Natural killer cell treated with Interleukin-12 subunit alpha and Interleukin-12 subunit beta and Interleukin-15 and Interleukin-18, amount 100 ng/mL, for 72 hours (primary cell): ENCODE data around the gene ZCCHC24. TPM values are rescaled to one million over a fixed set of nuclear protein-coding genes. Genes with fewer than 3 reads are reported as not detected.
"Not testable (repeated sequence)": the region's sequence is repeated elsewhere in the genome, so short reads cannot be mapped to it uniquely, and the experiment has no call there.

Experiments
- ATAC-seq, 2 donors: fragments of 150-1000 bp; cut with Tn5 transposase in 1 of 2; sonication (Bioruptor Pico), chemical (Tn5 transposase) in 1 of 2; 2 replicates each; pipeline ENCODE4 v1.10.0; 2021
- DNase-seq: peaks from one replicate; pipeline ENCODE4 v3.0.0; 2022; ENCODE audit warnings: low spot score
- H3K27ac Mint-ChIP-seq, 2 donors: 1 replicate in 1 of 2; 2 replicates in 1 of 2; pipeline ENCODE4 v1.8.0; 2022; ENCODE audit warnings: mixed read lengths in 2 of 2, mild to moderate bottlenecking in 1 of 2, moderate library complexity in 1 of 2
- H3K27me3 Mint-ChIP-seq, 2 donors: 1 replicate in 1 of 2; 2 replicates in 1 of 2; pipeline ENCODE4 v1.8.0; 2022; ENCODE audit warnings: mixed read lengths in 2 of 2
- H3K36me3 Mint-ChIP-seq: one replicate; pipeline ENCODE4 v1.8.0; 2022; ENCODE audit warnings: mixed read lengths
- H3K4me1 Mint-ChIP-seq, 2 donors: 1 replicate in 1 of 2; 2 replicates in 1 of 2; pipeline ENCODE4 v1.8.0; 2022; ENCODE audit warnings: low read depth in 2 of 2, mixed read lengths in 2 of 2, mild to moderate bottlenecking in 1 of 2
- H3K4me3 Mint-ChIP-seq: one replicate; pipeline ENCODE4 v1.8.0; 2022; ENCODE audit warnings: mixed read lengths
- H3K9me3 Mint-ChIP-seq: 2 replicates; pipeline ENCODE4 v1.8.0; 2022; ENCODE audit warnings: mixed read lengths
- total RNA-seq, 2 donors: library from RNA; stranded (reverse); gene quantifications; one replicate each; pipeline ENCODE4 v1.2.3, GENCODE V29; 2022

ZCCHC24 gene
- total RNA-seq, 2 donors from 2014 or later = 0.73 to 1.3 TPM

- peak overlapping the region; percentile 94 for H3K4me3 Mint-ChIP-seq
- no peaks in the 10 kb centered on the region for H3K27me3 Mint-ChIP-seq
- DNase-seq = peak; percentile 92
- H3K9me3 Mint-ChIP-seq = no peaks in the 10 kb centered on the region
- peaks cover 14% of the 10 kb centered on the region for H3K36me3 Mint-ChIP-seq
- peak overlapping the region; percentile 92 to 98 for H3K27ac Mint-ChIP-seq
- peaks cover 43 to 46% of the 10 kb centered on the region in 2 donors for H3K4me1 Mint-ChIP-seq
- ATAC-seq = peak; percentile 74 to 81
Observed at GRCh38 chr10:79347894-79348639, 97.4 kb downstream of the ZCCHC24 start.

GRCh38 chr10:79347226-79347893, 98.1 kb downstream of the ZCCHC24 start, which contains the start of gene PPIF:
PPIF (plus strand) TSS chr10:79347469; CDS start chr10:79347549, 80 bp downstream.
- no peaks in the 10 kb centered on the region for H3K9me3 Mint-ChIP-seq
- ATAC-seq = peak; percentile 90 to 94
- H3K4me1 Mint-ChIP-seq = peaks cover 41 to 44% of the 10 kb centered on the region in 2 donors
- peaks cover 12% of the 10 kb centered on the region for H3K36me3 Mint-ChIP-seq
- peak within 1 kb of the TSS; percentile 92 to 98 for H3K27ac Mint-ChIP-seq
- H3K27me3 Mint-ChIP-seq = no peaks in the 10 kb centered on the region
- peak within 1 kb of the TSS; percentile 94 for H3K4me3 Mint-ChIP-seq
- DNase-seq = peak; percentile 96

DNA sequence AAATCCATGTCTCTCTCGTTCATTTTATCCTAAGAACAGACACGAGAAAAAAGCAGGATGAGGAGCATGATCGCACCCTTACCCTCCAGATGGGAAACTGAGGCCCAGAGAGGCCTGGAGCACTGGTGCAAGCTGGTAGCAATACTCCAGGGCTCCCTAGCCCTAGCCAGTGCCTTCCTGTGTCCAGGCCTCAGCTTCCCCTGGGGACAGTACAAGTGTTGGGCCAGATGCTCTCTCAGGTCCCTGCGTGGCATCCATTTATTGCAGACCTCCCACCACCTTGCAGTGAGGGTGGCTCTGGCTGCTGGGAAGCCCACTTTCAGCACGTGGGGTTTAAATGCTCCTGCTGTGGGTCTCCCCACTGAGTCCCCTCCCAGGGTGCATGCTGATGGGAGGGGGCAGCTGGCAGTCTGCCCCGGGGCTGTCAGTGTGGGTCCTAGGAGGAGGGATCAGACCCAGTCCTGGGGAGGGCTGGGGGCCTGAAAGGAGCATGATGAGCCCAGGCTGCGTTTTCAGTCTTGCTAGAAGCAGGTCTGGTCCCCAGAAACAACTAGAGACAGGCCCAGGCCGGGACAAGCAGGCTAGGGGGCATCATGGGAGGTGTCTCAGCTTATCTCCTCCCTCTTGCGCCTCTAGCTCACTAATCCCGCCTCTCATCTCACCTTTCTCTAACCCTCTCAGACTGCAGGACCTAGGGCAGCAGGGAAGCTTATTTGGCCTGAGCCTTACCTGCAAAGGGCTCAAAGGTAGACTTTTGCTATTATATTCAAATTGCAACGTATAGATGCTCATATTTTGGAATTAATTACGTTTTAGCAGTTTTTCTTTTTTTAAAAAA, 98.8 kb downstream of the ZCCHC24 start:
- Mint-ChIP-seq H3K27ac (peak overlapping the region; percentile 35 to 92), H3K4me1 (peaks cover 41 to 44% of the 10 kb centered on the region in 2 donors), H3K4me3 (peak overlapping the region; percentile 70), H3K27me3 (no peaks in the 10 kb centered on the region), H3K9me3 (no peaks in the 10 kb centered on the region), H3K36me3 (peaks cover 12% of the 10 kb centered on the region)
- DNase-seq (no peak), ATAC-seq (no peak)

DNA sequence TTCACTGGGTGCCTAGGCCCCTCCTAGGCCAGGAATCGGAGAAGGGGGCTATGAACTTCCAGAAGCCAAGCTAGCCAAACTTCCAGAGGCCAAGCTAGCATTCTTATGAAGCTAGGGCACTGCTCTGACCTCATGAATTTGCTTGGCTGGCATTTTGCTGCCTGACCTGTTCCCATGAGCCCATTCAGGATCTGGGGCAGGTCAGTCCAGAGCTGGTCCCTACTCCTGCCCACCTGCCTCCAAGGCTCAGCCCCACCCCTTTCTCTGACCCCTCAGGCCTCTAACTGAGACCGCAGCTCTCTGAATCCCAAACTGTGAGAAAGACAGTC, 99.4 kb downstream of the ZCCHC24 start:
- no peaks in the 10 kb centered on the region for H3K9me3 Mint-ChIP-seq
- no peak overlapping the region for H3K4me3 Mint-ChIP-seq
- no peak overlapping the region for H3K27ac Mint-ChIP-seq
- H3K36me3 Mint-ChIP-seq = peaks cover 12% of the 10 kb centered on the region
- no peak for DNase-seq
- H3K4me1 Mint-ChIP-seq = peaks cover 41 to 44% of the 10 kb centered on the region in 2 donors
- H3K27me3 Mint-ChIP-seq = no peaks in the 10 kb centered on the region
- no peak for ATAC-seq

DNA sequence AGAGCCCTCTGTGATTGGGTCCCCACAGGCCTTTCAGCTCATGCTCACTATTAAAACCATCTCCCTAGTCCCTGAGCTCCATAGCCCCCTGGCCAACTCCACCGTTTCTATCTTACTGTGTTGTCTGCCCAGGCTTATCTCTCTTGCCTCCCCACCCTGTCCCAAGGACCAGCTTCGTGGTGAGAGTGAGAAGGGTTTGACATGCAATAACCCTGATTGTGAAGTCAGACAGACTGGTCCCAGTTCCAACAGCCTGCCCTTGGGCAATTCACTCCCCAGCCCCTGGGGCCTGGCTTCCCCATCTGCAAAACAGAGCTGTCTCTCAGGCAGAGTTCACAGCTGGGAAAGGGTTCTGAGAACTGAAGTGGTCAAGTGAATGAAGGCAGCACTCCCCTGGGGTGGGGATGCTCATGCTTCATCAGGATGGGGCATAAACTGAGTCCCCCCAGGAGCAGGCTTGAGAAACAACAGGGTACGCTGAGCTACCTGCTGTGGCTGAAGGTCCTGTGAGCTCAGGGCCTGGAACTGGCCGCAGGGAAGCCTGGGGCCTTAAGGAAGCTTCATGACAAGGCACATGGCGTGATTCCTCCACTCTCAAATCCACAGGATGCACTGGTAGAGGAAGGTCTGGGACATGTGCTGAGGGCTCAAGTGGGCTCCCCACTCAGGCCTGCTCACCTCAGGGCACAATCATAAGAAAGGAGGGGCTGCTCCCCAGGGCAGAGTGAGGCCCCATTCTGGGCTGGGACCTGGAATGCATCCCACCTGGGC, 100.0 kb downstream of the ZCCHC24 start:
- Mint-ChIP-seq H3K4me1 (peaks cover 41 to 48% of the 10 kb centered on the region in 2 donors), H3K9me3 (no peaks in the 10 kb centered on the region), H3K4me3 (peak overlapping the region; percentile 31), H3K27me3 (no peaks in the 10 kb centered on the region), H3K36me3 (peaks cover 12% of the 10 kb centered on the region), H3K27ac (peak overlapping the region; percentile 60 to 80)
- DNase-seq (peak; percentile 66), ATAC-seq (peak; percentile 6 to 16)

DNA sequence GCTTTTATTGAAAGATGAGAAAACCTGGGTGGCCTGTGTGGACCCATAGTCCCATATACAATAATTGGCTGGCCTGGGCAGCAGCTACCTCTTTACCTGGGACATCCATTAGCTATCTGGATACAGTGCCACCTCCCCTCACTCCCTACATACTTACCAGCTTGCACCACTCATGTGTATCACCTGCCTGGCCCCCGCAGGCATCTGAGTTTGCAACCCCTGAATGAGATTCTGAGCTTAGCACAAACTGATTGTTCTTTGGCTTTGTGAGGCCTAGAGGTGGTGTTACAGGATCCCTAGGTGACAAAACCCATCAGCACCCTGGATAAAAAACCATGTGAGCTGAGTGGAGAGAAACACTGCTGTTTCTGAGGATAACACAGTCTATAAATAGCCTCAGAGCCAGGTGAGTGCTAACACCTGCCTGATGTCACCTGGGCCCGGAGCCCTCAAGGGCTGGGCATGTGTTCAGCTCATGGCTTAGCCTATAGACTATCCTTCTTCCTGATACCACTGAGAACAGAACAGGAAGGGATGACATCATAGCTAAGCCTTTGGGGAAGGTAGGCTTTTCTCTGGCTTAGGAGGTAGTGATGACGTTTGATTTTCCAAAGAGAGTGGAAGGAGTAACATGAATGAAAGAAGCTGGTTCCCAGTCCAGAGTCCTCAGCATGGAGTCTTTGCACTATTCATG, 100.8 kb downstream of the ZCCHC24 start:
- ATAC-seq (no peak), DNase-seq (no peak)
- peak overlapping the region; percentile 60 to 80 for H3K27ac Mint-ChIP-seq
- H3K4me3 Mint-ChIP-seq = peak overlapping the region; percentile 31
- H3K27me3 Mint-ChIP-seq = no peaks in the 10 kb centered on the region
- peaks cover 35 to 41% of the 10 kb centered on the region in 2 donors for H3K4me1 Mint-ChIP-seq
- no peaks in the 10 kb centered on the region for H3K9me3 Mint-ChIP-seq
- peaks cover 7% of the 10 kb centered on the region for H3K36me3 Mint-ChIP-seq

- peaks cover 22 to 28% of the 10 kb centered on the region in 2 donors for H3K4me1 Mint-ChIP-seq
- H3K4me3 Mint-ChIP-seq = no peak overlapping the region
- H3K36me3 Mint-ChIP-seq = no peaks in the 10 kb centered on the region
- H3K9me3 Mint-ChIP-seq = no peaks in the 10 kb centered on the region
- H3K27me3 Mint-ChIP-seq = no peaks in the 10 kb centered on the region
- DNase-seq (no peak), ATAC-seq (no peak)
- peak overlapping the region in 1 of 2 donors; percentile 80 for H3K27ac Mint-ChIP-seq
Observed at GRCh38 chr10:79342811-79343561, 102.4 kb downstream of the ZCCHC24 start.

DNA sequence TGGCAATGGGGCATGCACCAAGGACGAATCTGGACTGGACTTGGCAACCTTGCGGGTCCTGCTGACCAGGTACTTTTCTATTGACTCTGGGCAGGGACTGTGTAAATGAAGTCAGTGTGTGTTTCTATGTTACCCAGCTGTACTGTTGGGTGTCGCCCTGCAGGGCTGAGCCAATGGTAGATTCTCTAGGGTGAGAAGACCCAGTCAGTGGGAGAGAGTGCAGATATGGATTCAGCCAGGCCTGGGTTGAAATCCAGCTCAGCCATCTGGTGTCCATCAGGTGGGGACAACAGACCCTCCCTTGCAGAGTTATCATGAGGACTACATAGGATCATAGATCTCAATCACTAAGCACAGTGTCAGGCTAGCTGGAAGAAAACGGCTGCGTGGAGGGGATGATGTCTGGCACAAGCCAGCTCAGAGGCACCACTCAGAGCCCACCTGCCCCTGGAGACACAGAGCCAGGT, 103.1 kb downstream of the ZCCHC24 start:
- Mint-ChIP-seq H3K36me3 (no peaks in the 10 kb centered on the region), H3K4me1 (peaks cover 22 to 28% of the 10 kb centered on the region in 2 donors), H3K9me3 (no peaks in the 10 kb centered on the region), H3K27me3 (no peaks in the 10 kb centered on the region), H3K27ac (peak overlapping the region in 1 of 2 donors; percentile 69), H3K4me3 (no peak overlapping the region)
- no peak for DNase-seq
- no peak for ATAC-seq

GRCh38 chr10:79340646-79341244, 104.7 kb downstream of the ZCCHC24 start:
- ATAC-seq = no peak
- peak overlapping the region in 1 of 2 donors; percentile 42 for H3K27ac Mint-ChIP-seq
- H3K4me1 Mint-ChIP-seq = peaks cover 26 to 32% of the 10 kb centered on the region in 2 donors
- no peaks in the 10 kb centered on the region for H3K27me3 Mint-ChIP-seq
- H3K9me3 Mint-ChIP-seq = no peaks in the 10 kb centered on the region
- H3K4me3 Mint-ChIP-seq = no peak overlapping the region
- no peaks in the 10 kb centered on the region for H3K36me3 Mint-ChIP-seq
- DNase-seq = no peak

DNA sequence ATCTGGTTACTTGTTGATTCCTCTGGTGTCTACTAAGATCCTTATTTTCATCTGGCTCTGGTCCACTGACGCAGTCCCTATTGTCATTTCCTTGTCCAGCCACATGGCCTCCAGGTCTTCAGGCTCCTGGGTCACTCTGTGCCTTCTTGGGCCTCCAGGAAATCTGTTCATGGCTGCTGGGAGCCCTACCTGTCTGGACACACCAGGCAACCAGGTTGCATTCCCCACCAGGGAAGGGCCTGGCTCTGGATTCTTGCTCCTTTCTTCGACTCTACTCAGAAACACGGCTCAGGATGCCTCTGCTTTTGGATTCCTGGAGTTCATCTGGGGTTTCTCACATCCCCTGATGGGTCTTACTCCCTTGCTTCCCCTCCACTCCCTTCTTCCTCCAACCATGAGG, 106.2 kb downstream of the ZCCHC24 start:
- Mint-ChIP-seq H3K4me3 (no peak overlapping the region), H3K4me1 (peaks cover 23 to 27% of the 10 kb centered on the region in 2 donors), H3K36me3 (peaks cover under 1% of the 10 kb centered on the region), H3K27ac (peak overlapping the region; percentile 6 to 33), H3K9me3 (no peaks in the 10 kb centered on the region), H3K27me3 (no peaks in the 10 kb centered on the region)
- DNase-seq (no peak), ATAC-seq (no peak)

GRCh38 chr10:79337783-79338469, 107.5 kb downstream of the ZCCHC24 start:
- peaks cover 20 to 24% of the 10 kb centered on the region in 2 donors for H3K4me1 Mint-ChIP-seq
- not testable (repeated sequence) for H3K27ac Mint-ChIP-seq, H3K9me3 Mint-ChIP-seq, DNase-seq, H3K36me3 Mint-ChIP-seq, H3K4me3 Mint-ChIP-seq, ATAC-seq, H3K27me3 Mint-ChIP-seq
